Thyroid gland (tissue), 4 donors: Measurements from ENCODE around the gene SLC22A24. TPM values are rescaled to one million over a fixed set of nuclear protein-coding genes. Genes with fewer than 3 reads are reported as not detected.

Source experiments
- DNase-seq, 2 donors: peaks; one replicate each; pipeline ENCODE4 v3.0.0-alpha.2; 2019
- H3K27ac ChIP-seq, 3 donors: fragments of 200-600 bp; sonication (generic); 1 replicate in 2 of 3; 2 replicates in 1 of 3; pipeline ENCODE4 v1.5.1; 2016 to 2019; ENCODE audit warnings: mild to moderate bottlenecking in 1 of 3, moderate library complexity in 1 of 3
- H3K27me3 ChIP-seq: fragments of 200-600 bp; sonication (generic); one replicate; pipeline ENCODE4 v1.5.1; 2019
- H3K36me3 ChIP-seq, 2 donors: fragments of 200-600 bp; sonication (generic); one replicate each; pipeline ENCODE4 v1.5.1; 2016 to 2019
- H3K4me1 ChIP-seq, 2 donors: fragments of 200-600 bp; sonication (generic); one replicate each; pipeline ENCODE4 v1.5.1; 2017 to 2019
- H3K4me3 ChIP-seq, 3 donors: fragments of 200-600 bp; sonication (generic); replicated peaks in 1 of 3; 1 replicate in 2 of 3; 2 replicates in 1 of 3; pipeline ENCODE4 v1.5.1; 2016; ENCODE audit warnings: mild to moderate bottlenecking in 1 of 3
- H3K9me3 ChIP-seq: fragments of 200-600 bp; sonication (generic); one replicate; pipeline ENCODE4 v1.5.1; 2017
- CTCF ChIP-seq, 6 experiments: fragments of 200-600 bp in 3 of 6; fragments of 450-650 bp in 3 of 6; sonication (generic) in 3 of 6; IDR thresholded peaks; one replicate each; pipeline ENCODE4 v1.5.1; 2016 to 2019; ENCODE audit warnings: antibody characterized with exemption in 6 of 6, mild to moderate bottlenecking in 2 of 6, inconsistent platforms in 1 of 6, moderate library complexity in 1 of 6
- POLR2A ChIP-seq, 2 donors: fragments of 450-650 bp; IDR thresholded peaks; one replicate each; pipeline ENCODE4 v1.6.1; 2017; ENCODE audit warnings: antibody characterized with exemption in 2 of 2, mild to moderate bottlenecking in 2 of 2, moderate library complexity in 1 of 2
- WGBS, 2 donors: methylation state at CpG; one replicate each; pipeline ENCODE4 v1.1.5; 2017; 5-methylcytosine and 5-hydroxymethylcytosine counted together
- intact Hi-C: fragments of 100-400 bp; cut with DNase I; formaldehyde crosslinking; loops from one replicate; pipeline ENCODE4 v1.15.1; 2023
- total RNA-seq, 4 donors: library from RNA; depleted of rRNA; stranded (reverse); fragments of >200 nt; gene quantifications; one replicate each; pipeline ENCODE4 v1.2.3, GENCODE V29; 2016

SLC22A24 gene
- total RNA-seq, 4 donors from 2014 or later = not detected

DNA sequence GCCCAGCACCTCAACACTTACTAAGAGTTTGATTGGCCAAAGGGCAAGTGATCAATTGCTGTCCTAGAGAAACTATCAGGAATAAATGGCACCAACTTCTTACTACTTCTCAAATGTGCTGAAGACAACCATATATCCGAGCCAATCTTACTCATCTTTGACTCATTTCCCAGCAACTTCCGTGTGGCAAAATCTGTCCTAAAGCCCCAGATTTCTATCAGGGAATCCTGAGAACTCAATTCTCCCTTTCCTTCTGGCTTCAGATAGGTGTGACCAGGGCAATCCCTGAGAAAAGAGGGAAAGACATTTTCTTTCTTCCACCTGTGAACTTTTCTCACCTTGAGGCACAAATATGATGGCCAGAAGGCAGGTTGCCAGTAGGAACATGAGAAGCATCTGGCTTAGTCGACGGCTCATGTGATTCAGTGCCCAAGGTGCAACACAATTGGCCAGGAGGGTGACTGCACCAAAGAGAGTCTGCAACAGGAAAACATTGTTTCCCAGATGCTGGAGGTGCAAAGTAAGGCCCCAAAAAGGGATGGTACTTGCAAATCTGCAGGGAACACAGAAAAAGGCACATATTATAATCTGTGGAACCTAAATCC is 21.8 kb upstream of the SLC22A24 start:
- intact Hi-C loops = no loop called here
- TF ChIP-seq CTCF (IDR thresholded peaks at IDR 0.05) (no peak), POLR2A (IDR thresholded peaks at IDR 0.05) (no peak)
- H3K4me3 ChIP-seq = no peak overlapping the region
- 78 to 81% methylated on average over 4 of the region's 4 CpGs for WGBS, 2 donors
- H3K27ac ChIP-seq = no peak overlapping the region
- H3K27me3 ChIP-seq = no peaks in the 10 kb centered on the region
- no peaks in the 10 kb centered on the region for H3K9me3 ChIP-seq
- H3K4me1 ChIP-seq = no peaks in the 10 kb centered on the region
- H3K36me3 ChIP-seq = no peaks in the 10 kb centered on the region
- no peak for DNase-seq

- WGBS, 2 donors = 18 to 50% methylated on average over 1 of the region's 1 CpG
- Histone ChIP-seq H3K4me3 (no peak overlapping the region), H3K27me3 (no peaks in the 10 kb centered on the region), H3K36me3 (no peaks in the 10 kb centered on the region), H3K27ac (no peak overlapping the region), H3K9me3 (no peaks in the 10 kb centered on the region), H3K4me1 (no peaks in the 10 kb centered on the region)
- no peak for DNase-seq
- TF ChIP-seq CTCF (IDR thresholded peaks at IDR 0.05) (no peak), POLR2A (IDR thresholded peaks at IDR 0.05) (no peak)
- intact Hi-C loops = no loop called here
These were observed 11.8 kb upstream of the SLC22A24 start for GRCh38 chr11:63155794-63156193.

- Histone ChIP-seq H3K9me3 (no peaks in the 10 kb centered on the region), H3K4me3 (no peak overlapping the region), H3K27me3 (no peaks in the 10 kb centered on the region), H3K36me3 (no peaks in the 10 kb centered on the region), H3K4me1 (no peaks in the 10 kb centered on the region), H3K27ac (no peak overlapping the region)
- TF ChIP-seq CTCF (IDR thresholded peaks at IDR 0.05) (no peak), POLR2A (IDR thresholded peaks at IDR 0.05) (no peak)
- intact Hi-C loops = no loop called here
- no peak for DNase-seq
- WGBS, 2 donors = 87 to 89% methylated on average over 2 of the region's 2 CpGs
These were observed 2.6 kb upstream of the SLC22A24 start for GRCh38 chr11:63146581-63146980.

GRCh38 chr11:63142459-63142858 is 1.6 kb downstream of the SLC22A24 start:
- intact Hi-C loops = no loop called here
- TF ChIP-seq CTCF (IDR thresholded peaks at IDR 0.05) (no peak), POLR2A (IDR thresholded peaks at IDR 0.05) (no peak)

GRCh38 chr11:63132985-63133775 is 10.8 kb downstream of the SLC22A24 start:
- intact Hi-C loops = no loop called here
- no peaks in the 10 kb centered on the region for H3K36me3 ChIP-seq
- no peaks in the 10 kb centered on the region for H3K27me3 ChIP-seq
- WGBS, 2 donors = 59 to 67% methylated on average over 7 of the region's 7 CpGs
- H3K9me3 ChIP-seq = no peaks in the 10 kb centered on the region
- H3K27ac ChIP-seq = no peak overlapping the region
- TF ChIP-seq CTCF (IDR thresholded peaks at IDR 0.05) = no peak
- no peak for TF ChIP-seq POLR2A (IDR thresholded peaks at IDR 0.05)
- no peaks in the 10 kb centered on the region for H3K4me1 ChIP-seq
- DNase-seq = peak; percentile 7
- no peak overlapping the region for H3K4me3 ChIP-seq

More at GRCh38 chr11:63142459-63142858, 1.6 kb downstream of the SLC22A24 start:
- no peak overlapping the region for H3K27ac ChIP-seq
- H3K4me1 ChIP-seq = no peaks in the 10 kb centered on the region
- H3K9me3 ChIP-seq = no peaks in the 10 kb centered on the region
- DNase-seq = no peak
- 69% methylated on average over 3 of the region's 3 CpGs for WGBS, 2 donors
- no peak overlapping the region for H3K4me3 ChIP-seq
- H3K27me3 ChIP-seq = no peaks in the 10 kb centered on the region
- H3K36me3 ChIP-seq = no peaks in the 10 kb centered on the region
